KMS-11 (cell line): ENCODE measurements around the gene VPS25.

Source experiments
- H2AFZ ChIP-seq: fragments of 200-600 bp; sonication (generic); 2 replicates; pipeline ENCODE4 v1.6.1; 2016; ENCODE audit warnings: antibody characterized with exemption, mixed run types, low read depth
- H3K27ac ChIP-seq: fragments of 200-600 bp; sonication (generic); 2 replicates; pipeline ENCODE4 v1.6.1; 2016; ENCODE audit warnings: mild to moderate bottlenecking, mixed run types
- H3K27me3 ChIP-seq: fragments of 200-600 bp; sonication (generic); 2 replicates; pipeline ENCODE4 v1.6.1; 2017; ENCODE audit warnings: mild to moderate bottlenecking, low read depth, mixed run types, moderate library complexity; ENCODE audit not compliant: insufficient read depth
- H3K36me3 ChIP-seq: fragments of 200-600 bp; sonication (generic); 2 replicates; pipeline ENCODE4 v1.6.1; 2017; ENCODE audit warnings: mild to moderate bottlenecking, mixed run types; ENCODE audit not compliant: insufficient read depth
- H3K4me1 ChIP-seq: fragments of 200-600 bp; sonication (generic); 2 replicates; pipeline ENCODE4 v1.6.1; 2016; ENCODE audit warnings: mild to moderate bottlenecking, low read depth, mixed run types; ENCODE audit not compliant: poor library complexity, severe bottlenecking
- H3K4me2 ChIP-seq: fragments of 200-600 bp; sonication (generic); 2 replicates; pipeline ENCODE4 v1.7.0; 2016; ENCODE audit warnings: mild to moderate bottlenecking, mixed run types
- H3K4me3 ChIP-seq: fragments of 200-600 bp; sonication (generic); IDR thresholded peaks from 2 replicates; pipeline ENCODE4 v1.6.1; 2017; ENCODE audit warnings: low read depth, low read length, mixed read lengths; ENCODE audit not compliant: insufficient read depth
- H3K79me2 ChIP-seq: fragments of 200-600 bp; sonication (generic); 2 replicates; pipeline ENCODE4 v1.6.1; 2016; ENCODE audit warnings: low read depth, mixed run types; ENCODE audit not compliant: insufficient read depth
- H3K9ac ChIP-seq: fragments of 200-600 bp; sonication (generic); 2 replicates; pipeline ENCODE4 v1.6.1; 2016; ENCODE audit warnings: mild to moderate bottlenecking, mixed run types
- H4K20me1 ChIP-seq: fragments of 200-600 bp; sonication (generic); 2 replicates; pipeline ENCODE4 v1.6.1; 2016; ENCODE audit warnings: mild to moderate bottlenecking, mixed run types; ENCODE audit not compliant: insufficient read depth
- TF ChIP-seq, protein P1 (sequence below): fragments of 200-600 bp; sonication (generic); conservative IDR thresholded peaks from 2 replicates; pipeline ENCODE4 v1.6.1; 2017; ENCODE audit warnings: low read depth, mild to moderate bottlenecking, antibody characterized with exemption, low read length, moderate library complexity, mixed read lengths

VPS25 gene

GRCh38 chr17:42775534-42776098 lies 2.4 kb downstream of the VPS25 start:
- no peak overlapping the region for H3K27ac ChIP-seq

GRCh38 chr17:42778570-42778969 lies 5.3 kb downstream of the VPS25 start:
- H3K27me3 ChIP-seq, result peaks cover 23% of the 10 kb centered on the region
- H3K4me1 ChIP-seq, result peaks cover 23% of the 10 kb centered on the region
- peaks cover 4% of the 10 kb centered on the region; the same call in 1 of the 2 replicates for H3K79me2 ChIP-seq
- no peak overlapping the region for H3K9ac ChIP-seq
- H3K27ac ChIP-seq, result no peak overlapping the region
- no peak overlapping the region for H3K4me2 ChIP-seq
- no peak overlapping the region for H3K4me3 ChIP-seq
- no peaks in the 10 kb centered on the region for H4K20me1 ChIP-seq
- H2AFZ ChIP-seq, result no peak overlapping the region
- no peaks in the 10 kb centered on the region; the same call in 1 of the 2 replicates for H3K36me3 ChIP-seq
- TF ChIP-seq, protein P1, sequence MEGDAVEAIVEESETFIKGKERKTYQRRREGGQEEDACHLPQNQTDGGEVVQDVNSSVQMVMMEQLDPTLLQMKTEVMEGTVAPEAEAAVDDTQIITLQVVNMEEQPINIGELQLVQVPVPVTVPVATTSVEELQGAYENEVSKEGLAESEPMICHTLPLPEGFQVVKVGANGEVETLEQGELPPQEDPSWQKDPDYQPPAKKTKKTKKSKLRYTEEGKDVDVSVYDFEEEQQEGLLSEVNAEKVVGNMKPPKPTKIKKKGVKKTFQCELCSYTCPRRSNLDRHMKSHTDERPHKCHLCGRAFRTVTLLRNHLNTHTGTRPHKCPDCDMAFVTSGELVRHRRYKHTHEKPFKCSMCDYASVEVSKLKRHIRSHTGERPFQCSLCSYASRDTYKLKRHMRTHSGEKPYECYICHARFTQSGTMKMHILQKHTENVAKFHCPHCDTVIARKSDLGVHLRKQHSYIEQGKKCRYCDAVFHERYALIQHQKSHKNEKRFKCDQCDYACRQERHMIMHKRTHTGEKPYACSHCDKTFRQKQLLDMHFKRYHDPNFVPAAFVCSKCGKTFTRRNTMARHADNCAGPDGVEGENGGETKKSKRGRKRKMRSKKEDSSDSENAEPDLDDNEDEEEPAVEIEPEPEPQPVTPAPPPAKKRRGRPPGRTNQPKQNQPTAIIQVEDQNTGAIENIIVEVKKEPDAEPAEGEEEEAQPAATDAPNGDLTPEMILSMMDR, result no peak

More at GRCh38 chr17:42775534-42776098, 2.4 kb downstream of the VPS25 start:
- TF ChIP-seq, protein P1, result no peak
- H3K4me3 ChIP-seq, result no peak overlapping the region
- peaks cover 4% of the 10 kb centered on the region; the same call in 1 of the 2 replicates for H3K79me2 ChIP-seq
- peaks cover 30% of the 10 kb centered on the region for H3K4me1 ChIP-seq
- H3K9ac ChIP-seq, result no peak overlapping the region
- no peaks in the 10 kb centered on the region for H4K20me1 ChIP-seq
- H2AFZ ChIP-seq, result no peak overlapping the region
- H3K27me3 ChIP-seq, result no peaks in the 10 kb centered on the region
- no peak overlapping the region for H3K4me2 ChIP-seq
- H3K36me3 ChIP-seq, result no peaks in the 10 kb centered on the region; the same call in 1 of the 2 replicates

DNA sequence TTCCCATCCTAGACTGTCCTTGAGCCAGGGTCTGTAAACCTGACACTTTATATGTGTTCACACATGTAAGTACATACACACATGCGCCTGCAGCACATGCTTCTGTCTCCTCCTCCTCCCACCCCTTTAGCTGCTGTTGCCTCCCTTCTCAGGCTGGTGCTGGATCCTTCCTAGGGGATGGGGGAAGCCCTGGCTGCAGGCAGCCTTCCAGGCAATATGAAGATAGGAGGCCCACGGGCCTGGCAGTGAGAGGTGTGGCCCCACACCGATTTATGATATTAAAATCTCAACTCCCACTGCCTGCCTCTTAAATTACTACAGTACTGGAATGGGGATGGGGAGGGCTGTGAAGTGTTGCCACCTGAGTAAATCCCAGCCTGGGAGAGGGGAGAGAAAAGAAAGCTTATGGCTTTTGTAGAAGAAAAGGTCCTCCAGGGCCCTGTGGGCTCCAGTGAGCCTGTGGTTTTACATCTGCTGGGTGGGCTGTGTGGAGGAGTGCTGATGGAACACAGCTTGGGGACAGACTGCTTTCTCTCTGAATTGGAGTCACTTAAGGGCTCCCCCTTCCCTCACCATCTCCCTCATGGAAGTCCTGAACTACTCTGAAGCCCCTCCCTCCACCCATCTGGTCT lies 6.2 kb downstream of the VPS25 start:
- H3K4me2 ChIP-seq, result no peak overlapping the region
- H3K36me3 ChIP-seq, result no peaks in the 10 kb centered on the region; the same call in 1 of the 2 replicates
- H3K4me1 ChIP-seq, result peaks cover 17% of the 10 kb centered on the region
- H3K79me2 ChIP-seq, result no peaks in the 10 kb centered on the region
- no peak overlapping the region for H3K9ac ChIP-seq
- H3K27ac ChIP-seq, result no peak overlapping the region
- no peak overlapping the region for H3K4me3 ChIP-seq
- H3K27me3 ChIP-seq, result peaks cover 31% of the 10 kb centered on the region
- H4K20me1 ChIP-seq, result no peaks in the 10 kb centered on the region
- no peak overlapping the region for H2AFZ ChIP-seq
- TF ChIP-seq, protein P1, result no peak

- TF ChIP-seq, protein P1, result no peak
- Histone ChIP-seq H3K9ac (no peak within 1 kb of the TSS), H3K79me2 (no peaks in the 10 kb centered on the region), H4K20me1 (no peaks in the 10 kb centered on the region), H3K4me1 (peaks cover 10% of the 10 kb centered on the region), H3K4me2 (no peak within 1 kb of the TSS), H3K27ac (no peak within 1 kb of the TSS), H3K4me3 (no peak within 1 kb of the TSS), H3K27me3 (peaks cover 39% of the 10 kb centered on the region), H3K36me3 (no peaks in the 10 kb centered on the region; the same call in 1 of the 2 replicates), H2AFZ (no peak within 1 kb of the TSS)
Observed at GRCh38 chr17:42779936-42780850, 6.9 kb downstream of the VPS25 start, which contains the start of gene WNK4. WNK4 (plus strand) TSS chr17:42780610; CDS start chr17:42780699, 89 bp downstream.
